Adrenal gland (tissue), 12 donors: ENCODE measurements around the gene ADIRF. TPM values are rescaled to one million over a fixed set of nuclear protein-coding genes. Genes with fewer than 3 reads are reported as not detected.
"Not testable (repeated sequence)": the region's sequence is repeated elsewhere in the genome, so short reads cannot be mapped to it uniquely, and the experiment has no call there.

Experiments
- DNase-seq, 7 donors: peaks; one replicate each; pipeline ENCODE4 v3.0.0-alpha.2; 2019 to 2020
- H3K27ac ChIP-seq, 5 donors: fragments of 200-600 bp; sonication (generic) in 4 of 5; 1 replicate in 3 of 5; 2 replicates in 2 of 5; pipeline versions ENCODE4 v1.5.1 to v1.8.0; 2016 to 2020; ENCODE audit warnings: mild to moderate bottlenecking in 1 of 5
- H3K27me3 ChIP-seq: fragments of 200-600 bp; 2 replicates; pipeline ENCODE4 v1.8.0; 2021
- H3K36me3 ChIP-seq, 2 donors: fragments of 200-600 bp; replicated peaks in 1 of 2; 1 replicate in 1 of 2; 2 replicates in 1 of 2; pipeline versions ENCODE4 v1.5.1 to v1.8.0; 2018 to 2022
- H3K4me1 ChIP-seq, 2 donors: fragments of 200-600 bp; replicated peaks in 1 of 2; 1 replicate in 1 of 2; 2 replicates in 1 of 2; pipeline versions ENCODE4 v1.5.1 to v1.8.0; 2018 to 2021
- H3K4me3 ChIP-seq, 4 donors: fragments of 200-600 bp; sonication (generic) in 3 of 4; one replicate each; pipeline ENCODE4 v1.5.1; 2016 to 2018
- H3K9me3 ChIP-seq, 3 donors: fragments of 200-600 bp; sonication (generic) in 1 of 3; replicated peaks in 1 of 3; 1 replicate in 2 of 3; 2 replicates in 1 of 3; pipeline versions ENCODE4 v1.5.1 to v1.8.0; 2016 to 2021
- POLR2A ChIP-seq, 2 donors: fragments of 450-650 bp; IDR thresholded peaks; one replicate each; pipeline ENCODE4 v1.6.1; 2017; ENCODE audit warnings: antibody characterized with exemption in 2 of 2, mild to moderate bottlenecking in 2 of 2, moderate library complexity in 1 of 2
- whole genome bisulfite sequencing, 4 donors: extraction: QIAGEN DNeasy Blood & Tissue Kit in 2 of 4; methylation state at CpG; one replicate each; pipeline versions ENCODE4 v1.1.5 to v1.1.7; 2013 to 2017; 5-methylcytosine and 5-hydroxymethylcytosine counted together
- intact Hi-C, 2 donors: fragments of 100-400 bp; cut with DNase I; formaldehyde crosslinking; loops; one replicate each; pipeline versions ENCODE4 v1.14.1 to v1.15.0; 2022 to 2023
- polyA plus RNA-seq, 3 donors: library from polyadenylated mRNA; stranded (reverse); fragments of 200-250 nt in 2 of 3; fragments of 350-450 nt in 1 of 3; fragmentation: Illumina TruSeq in 1 of 3; extraction: RNeasy Lipid Tissue Mini Kit (QIAGEN cat#74804) in 1 of 3; gene quantifications; one replicate each; pipeline ENCODE4 v1.2.3, GENCODE V29; 2013 to 2014
- total RNA-seq, 9 donors: library from RNA; depleted of rRNA in 4 of 9; stranded (reverse); fragments of >200 nt in 4 of 9; fragments of 120-200 nt in 1 of 9; fragmentation: NEBNext Ultra II Directional in 1 of 9; extraction: Animal tissue kit (Norgen Biotek cat#: 25700) in 1 of 9; gene quantifications; one replicate each; pipeline versions ENCODE4 v1.1.0 to v1.2.4, GENCODE V29; 2013 to 2023
- TF ChIP-seq, protein P1 (sequence below), 6 experiments: fragments of 450-650 bp in 4 of 6; fragments of 200-600 bp in 2 of 6; sonication (generic) in 1 of 6; IDR thresholded peaks; 1 replicate in 5 of 6; 2 replicates in 1 of 6; pipeline versions ENCODE4 v1.5.1 to v1.8.0; 2016 to 2021; ENCODE audit warnings: antibody characterized with exemption in 6 of 6, mild to moderate bottlenecking in 2 of 6, moderate library complexity in 1 of 6
- donor health status: healthy with polysubstance abuse.
- donor health status: Bipolar disorder and iron deficiency.
- donor health status: DM: yes; HTN: yes; CAD: no.
- donor health status: DM: no; HTN: no; CAD: no.
- donor health status: DM: no; HTN: no; CAD: no.
- donor health status: DM: yes; HTN: yes; CAD: no.

ADIRF gene
- total and polyA plus RNA-seq, 12 donors, result 3.3 to 592 (median 22.6) TPM

DNA sequence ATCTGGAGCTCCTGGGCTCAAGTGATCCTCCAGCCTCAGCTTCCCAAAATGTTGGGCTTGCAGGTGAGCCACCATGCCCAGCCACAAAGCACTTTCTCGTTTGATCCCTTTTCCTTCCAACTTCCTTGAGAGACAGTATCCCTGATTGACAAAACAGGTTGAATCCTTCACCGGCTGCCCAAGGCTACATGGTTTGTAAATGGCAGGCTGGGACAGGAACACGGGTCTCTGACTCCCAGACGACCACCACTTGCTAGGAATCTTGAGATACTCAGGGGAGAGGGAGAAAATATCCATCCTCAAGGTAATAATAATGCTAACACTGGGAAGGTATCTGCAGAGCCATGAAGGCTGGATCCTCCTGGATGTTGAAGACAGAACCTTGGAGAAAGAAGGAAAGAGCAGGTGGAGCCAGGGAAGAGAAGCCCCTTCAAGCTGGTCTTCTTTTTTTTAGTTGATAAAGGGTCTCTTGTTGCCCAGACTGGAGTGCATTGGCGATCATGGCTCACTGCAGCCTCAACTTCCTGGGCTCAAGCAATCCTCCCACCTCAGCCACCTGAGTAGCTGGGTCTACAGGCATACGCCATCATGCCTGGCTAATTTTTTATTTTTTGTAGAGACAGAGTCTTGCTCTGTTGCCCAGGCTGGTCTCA lies 30.7 kb upstream of the ADIRF start:
- intact Hi-C loops, result no loop called here
- peak overlapping the region in 3 of 5 donors; percentile 36 to 65 (median 55) for H3K27ac ChIP-seq

GRCh38 chr10:86938260-86938659 lies 30.0 kb upstream of the ADIRF start:
- no peaks in the 10 kb centered on the region for H3K9me3 ChIP-seq
- TF ChIP-seq, protein P1, sequence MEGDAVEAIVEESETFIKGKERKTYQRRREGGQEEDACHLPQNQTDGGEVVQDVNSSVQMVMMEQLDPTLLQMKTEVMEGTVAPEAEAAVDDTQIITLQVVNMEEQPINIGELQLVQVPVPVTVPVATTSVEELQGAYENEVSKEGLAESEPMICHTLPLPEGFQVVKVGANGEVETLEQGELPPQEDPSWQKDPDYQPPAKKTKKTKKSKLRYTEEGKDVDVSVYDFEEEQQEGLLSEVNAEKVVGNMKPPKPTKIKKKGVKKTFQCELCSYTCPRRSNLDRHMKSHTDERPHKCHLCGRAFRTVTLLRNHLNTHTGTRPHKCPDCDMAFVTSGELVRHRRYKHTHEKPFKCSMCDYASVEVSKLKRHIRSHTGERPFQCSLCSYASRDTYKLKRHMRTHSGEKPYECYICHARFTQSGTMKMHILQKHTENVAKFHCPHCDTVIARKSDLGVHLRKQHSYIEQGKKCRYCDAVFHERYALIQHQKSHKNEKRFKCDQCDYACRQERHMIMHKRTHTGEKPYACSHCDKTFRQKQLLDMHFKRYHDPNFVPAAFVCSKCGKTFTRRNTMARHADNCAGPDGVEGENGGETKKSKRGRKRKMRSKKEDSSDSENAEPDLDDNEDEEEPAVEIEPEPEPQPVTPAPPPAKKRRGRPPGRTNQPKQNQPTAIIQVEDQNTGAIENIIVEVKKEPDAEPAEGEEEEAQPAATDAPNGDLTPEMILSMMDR (IDR thresholded peaks at IDR 0.05), result no peak
- TF ChIP-seq POLR2A (IDR thresholded peaks at IDR 0.05), result no peak
- no peaks in the 10 kb centered on the region for H3K36me3 ChIP-seq
- intact Hi-C loops, result no loop called here
- no peak overlapping the region for H3K4me3 ChIP-seq
- peak in 1 of 7 donors; percentile 54 for DNase-seq
- WGBS, 4 donors, result 54 to 72% (median 65%) methylated on average over 2 of the region's 2 CpGs
- no peak overlapping the region for H3K27ac ChIP-seq
- H3K4me1 ChIP-seq, result peaks cover 7 to 17% of the 10 kb centered on the region in 2 donors
- no peaks in the 10 kb centered on the region for H3K27me3 ChIP-seq

More for the DNA sequence above, 30.7 kb upstream of the ADIRF start:
- Histone ChIP-seq H3K4me3 (no peak overlapping the region), H3K27me3 (no peaks in the 10 kb centered on the region), H3K4me1 (peaks cover 7 to 17% of the 10 kb centered on the region in 2 donors), H3K36me3 (no peaks in the 10 kb centered on the region), H3K9me3 (no peaks in the 10 kb centered on the region)
- TF ChIP-seq POLR2A (IDR thresholded peaks at IDR 0.05), result no peak
- TF ChIP-seq, protein P1 (IDR thresholded peaks at IDR 0.05), result no peak
- WGBS, 4 donors, result 54 to 58% (median 56%) methylated on average over 6 of the region's 6 CpGs
- peak in 1 of 7 donors; percentile 48 for DNase-seq

DNA sequence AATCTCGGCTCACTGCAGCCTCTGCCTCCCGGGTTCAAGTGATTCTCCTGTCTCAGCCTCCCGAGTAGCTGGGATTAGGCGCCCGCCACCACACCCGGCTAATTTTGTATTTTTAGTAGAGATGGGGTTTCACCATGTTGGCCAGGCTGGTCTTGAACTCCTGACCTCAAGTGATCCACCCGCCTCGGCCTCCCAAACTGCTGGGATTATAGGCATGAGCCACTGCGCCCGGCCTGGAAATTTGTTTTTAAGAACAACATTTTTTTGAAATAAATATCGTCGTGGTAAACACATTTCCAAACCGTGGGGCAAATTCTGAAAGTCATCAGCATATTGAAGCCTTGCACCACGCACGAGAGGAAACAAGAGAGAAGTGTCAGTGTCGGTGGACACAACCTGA lies 28.2 kb upstream of the ADIRF start:
- H3K4me3 ChIP-seq, H3K27ac ChIP-seq, H3K9me3 ChIP-seq, H3K36me3 ChIP-seq, intact Hi-C loops, H3K27me3 ChIP-seq: not testable (repeated sequence)
- 86 to 91% (median 88%) methylated on average over 15 to 16 of the region's 16 CpGs for WGBS, 4 donors
- DNase-seq, result peak in 1 of 7 donors; percentile 53
- H3K4me1 ChIP-seq, result peaks cover 12 to 31% of the 10 kb centered on the region in 2 donors

DNA sequence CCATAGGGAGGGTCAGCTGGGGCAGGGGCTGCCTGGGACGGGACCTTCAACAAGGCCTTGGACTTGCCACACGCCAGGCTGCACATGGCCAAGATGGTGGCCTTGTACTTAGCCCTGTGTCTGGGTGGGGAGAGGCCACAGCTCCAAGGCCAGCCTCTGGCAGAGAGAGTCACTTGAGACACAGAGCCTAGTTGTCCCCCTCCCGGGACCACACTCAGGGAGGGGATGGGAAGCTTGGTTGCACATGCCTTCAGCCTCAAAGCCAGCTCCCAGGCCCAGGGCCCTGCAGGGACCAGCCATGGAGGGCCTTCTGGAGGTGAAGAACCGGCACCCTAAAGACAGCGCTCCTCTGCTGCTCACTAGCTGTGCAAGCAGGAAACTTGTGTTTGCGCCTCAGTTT lies 27.6 kb upstream of the ADIRF start:
- no peak overlapping the region for H3K27ac ChIP-seq
- intact Hi-C loops, result no loop called here
- DNase-seq, result peak in 1 of 7 donors; percentile 53

More for the DNA sequence above, 27.6 kb upstream of the ADIRF start:
- TF ChIP-seq POLR2A (IDR thresholded peaks at IDR 0.05), result no peak
- TF ChIP-seq, protein P1 (IDR thresholded peaks at IDR 0.05), result no peak
- 62 to 100% (median 67%) methylated on average over 3 to 6 of the region's 6 CpGs for WGBS, 4 donors
- Histone ChIP-seq H3K4me1 (peaks cover 12 to 31% of the 10 kb centered on the region in 2 donors), H3K4me3 (no peak overlapping the region), H3K27me3 (no peaks in the 10 kb centered on the region), H3K9me3 (no peaks in the 10 kb centered on the region), H3K36me3 (no peaks in the 10 kb centered on the region)
